HG03095 (cell line): Measurements from ENCODE around the gene TAF15.

ENCODE experiments used
- ATAC-seq: cut with Tn5 transposase; IDR thresholded peaks from one replicate; pipeline ENCODE4 v1.9.1; 2021; ENCODE audit warnings: moderate library complexity; ENCODE audit not compliant: unreplicated experiment

The TAF15 gene

GRCh38 chr17:35870906-35871819 is 61.9 kb downstream of the TAF15 start:
- ATAC-seq = no peak

GRCh38 chr17:35872196-35872980 is 63.1 kb downstream of the TAF15 start:
- ATAC-seq = no peak

GRCh38 chr17:35875072-35875799 is 66.0 kb downstream of the TAF15 start:
- ATAC-seq = no peak

- no peak for ATAC-seq
These were observed 66.5 kb downstream of the TAF15 start for GRCh38 chr17:35875800-35876139.

- no peak for ATAC-seq
These were observed 67.2 kb downstream of the TAF15 start for GRCh38 chr17:35876534-35876933.

- ATAC-seq = no peak
These were observed 68.2 kb downstream of the TAF15 start for GRCh38 chr17:35877345-35878029.

- no peak for ATAC-seq
These were observed 69.1 kb downstream of the TAF15 start for GRCh38 chr17:35878361-35878760.

- ATAC-seq = peak; percentile 85
These were observed 70.7 kb downstream of the TAF15 start, which contains the start of gene CCL5 for GRCh38 chr17:35879773-35880654. Gene CCL5, minus strand, starts transcription at chr17:35880360.

GRCh38 chr17:35889241-35889640 is 80.0 kb downstream of the TAF15 start:
- no peak for ATAC-seq

GRCh38 chr17:35889818-35890773 is 80.8 kb downstream of the TAF15 start:
- ATAC-seq = no peak

GRCh38 chr17:35890774-35891155 is 81.5 kb downstream of the TAF15 start:
- no peak for ATAC-seq

- no peak for ATAC-seq
These were observed 82.0 kb downstream of the TAF15 start for GRCh38 chr17:35891269-35891668.

GRCh38 chr17:35892091-35893035 is 83.1 kb downstream of the TAF15 start:
- no peak for ATAC-seq

- no peak for ATAC-seq
These were observed 84.5 kb downstream of the TAF15 start for GRCh38 chr17:35893751-35894150.

- no peak for ATAC-seq
These were observed 84.9 kb downstream of the TAF15 start for GRCh38 chr17:35894206-35894605.

GRCh38 chr17:35895636-35896587 is 86.6 kb downstream of the TAF15 start:
- ATAC-seq = no peak
